Ascending aorta (tissue), 2 donors: ENCODE results near the gene ORMDL3. TPM values are rescaled to one million over a fixed set of nuclear protein-coding genes. Genes with fewer than 3 reads are reported as not detected.
"Not testable (repeated sequence)": the region's sequence is repeated elsewhere in the genome, so short reads cannot be mapped to it uniquely, and the experiment has no call there.

ENCODE experiments used
- DNase-seq, 2 donors: peaks; one replicate each; pipeline ENCODE4 v3.0.0-alpha.2; 2019; ENCODE audit warnings: low spot score in 2 of 2
- H3K27ac ChIP-seq, 2 donors: fragments of 200-600 bp; sonication (generic); one replicate each; pipeline ENCODE4 v1.5.1; 2016 to 2017; ENCODE audit warnings: mild to moderate bottlenecking in 1 of 2
- H3K27me3 ChIP-seq: fragments of 200-600 bp; sonication (generic); one replicate; pipeline ENCODE4 v1.5.1; 2017
- H3K36me3 ChIP-seq, 2 donors: fragments of 200-600 bp; sonication (generic); one replicate each; pipeline ENCODE4 v1.5.1; 2016
- H3K4me1 ChIP-seq, 2 donors: fragments of 200-600 bp; sonication (generic); one replicate each; pipeline ENCODE4 v1.5.1; 2016 to 2017; ENCODE audit warnings: mild to moderate bottlenecking in 1 of 2
- H3K4me3 ChIP-seq, 2 donors: fragments of 200-600 bp; sonication (generic); one replicate each; pipeline ENCODE4 v1.5.1; 2016 to 2017; ENCODE audit warnings: mild to moderate bottlenecking in 1 of 2
- H3K9me3 ChIP-seq, 2 donors: fragments of 200-600 bp; sonication (generic); one replicate each; pipeline ENCODE4 v1.5.1; 2016
- intact Hi-C: fragments of 100-400 bp; cut with DNase I; formaldehyde crosslinking; loops from one replicate; pipeline ENCODE4 v1.15.1; 2023
- total RNA-seq: library from RNA; depleted of rRNA; stranded (reverse); fragments of >200 nt; gene quantifications from one replicate; pipeline ENCODE4 v1.1.0, GENCODE V29; 2016
- TF ChIP-seq, protein P1 (sequence below), 3 experiments: fragments of 200-600 bp in 2 of 3; fragments of 450-650 bp in 1 of 3; sonication (generic) in 2 of 3; IDR thresholded peaks; one replicate each; pipeline ENCODE4 v1.5.1; 2016 to 2019; ENCODE audit warnings: antibody characterized with exemption in 3 of 3, mild to moderate bottlenecking in 1 of 3, moderate library complexity in 1 of 3

Gene ORMDL3
- total RNA-seq, 1 donor from 2014 or later: 32.2 TPM

DNA sequence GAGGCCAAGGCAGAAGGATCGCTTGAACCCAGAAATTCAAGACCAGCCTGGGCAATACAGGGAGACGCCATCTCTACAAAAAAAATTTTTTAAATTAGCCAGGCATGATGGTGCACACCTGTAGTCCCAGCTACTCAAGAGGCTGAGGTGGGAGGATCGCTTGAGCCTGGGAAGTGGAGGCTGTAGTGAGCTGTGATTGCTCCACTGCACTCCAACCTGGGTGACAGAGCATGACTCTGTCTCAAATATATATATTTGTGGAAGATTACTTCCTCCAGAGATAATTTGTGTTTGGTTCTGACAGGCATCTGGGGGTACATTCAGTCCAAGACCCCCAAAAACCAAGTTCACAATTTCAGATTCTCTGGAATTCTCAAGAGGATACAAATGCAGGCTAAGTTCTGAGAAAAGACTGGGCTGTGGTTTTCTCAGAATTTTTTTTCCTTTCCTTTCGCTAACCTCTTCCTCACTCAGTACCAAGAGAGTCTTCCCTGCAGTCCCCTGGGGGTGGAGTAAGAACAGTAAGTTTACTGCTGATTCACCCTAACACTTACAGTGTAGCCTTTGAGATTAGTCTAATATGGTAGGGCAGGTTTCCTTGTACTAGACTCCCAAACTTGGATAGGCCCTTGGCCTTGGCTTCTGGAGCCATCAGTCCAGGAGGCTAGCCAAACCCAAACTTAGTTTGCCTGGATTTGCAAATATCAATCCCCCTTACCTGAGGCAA is 24.1 kb downstream of the ORMDL3 start:
- H3K27me3 ChIP-seq: no peaks in the 10 kb centered on the region
- intact Hi-C loops: no loop called here
- H3K9me3 ChIP-seq: no peaks in the 10 kb centered on the region
- no peak overlapping the region for H3K27ac ChIP-seq
- no peak overlapping the region for H3K4me3 ChIP-seq
- TF ChIP-seq, protein P1, sequence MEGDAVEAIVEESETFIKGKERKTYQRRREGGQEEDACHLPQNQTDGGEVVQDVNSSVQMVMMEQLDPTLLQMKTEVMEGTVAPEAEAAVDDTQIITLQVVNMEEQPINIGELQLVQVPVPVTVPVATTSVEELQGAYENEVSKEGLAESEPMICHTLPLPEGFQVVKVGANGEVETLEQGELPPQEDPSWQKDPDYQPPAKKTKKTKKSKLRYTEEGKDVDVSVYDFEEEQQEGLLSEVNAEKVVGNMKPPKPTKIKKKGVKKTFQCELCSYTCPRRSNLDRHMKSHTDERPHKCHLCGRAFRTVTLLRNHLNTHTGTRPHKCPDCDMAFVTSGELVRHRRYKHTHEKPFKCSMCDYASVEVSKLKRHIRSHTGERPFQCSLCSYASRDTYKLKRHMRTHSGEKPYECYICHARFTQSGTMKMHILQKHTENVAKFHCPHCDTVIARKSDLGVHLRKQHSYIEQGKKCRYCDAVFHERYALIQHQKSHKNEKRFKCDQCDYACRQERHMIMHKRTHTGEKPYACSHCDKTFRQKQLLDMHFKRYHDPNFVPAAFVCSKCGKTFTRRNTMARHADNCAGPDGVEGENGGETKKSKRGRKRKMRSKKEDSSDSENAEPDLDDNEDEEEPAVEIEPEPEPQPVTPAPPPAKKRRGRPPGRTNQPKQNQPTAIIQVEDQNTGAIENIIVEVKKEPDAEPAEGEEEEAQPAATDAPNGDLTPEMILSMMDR (IDR thresholded peaks at IDR 0.05): no peak
- no peaks in the 10 kb centered on the region for H3K36me3 ChIP-seq
- no peak for DNase-seq
- H3K4me1 ChIP-seq: no peaks in the 10 kb centered on the region

GRCh38 chr17:39902027-39902426 is 25.4 kb downstream of the ORMDL3 start:
- intact Hi-C loops: not testable (repeated sequence)

GRCh38 chr17:39899215-39899614 is 28.2 kb downstream of the ORMDL3 start:
- H3K4me3 ChIP-seq: no peak overlapping the region
- no peaks in the 10 kb centered on the region for H3K27me3 ChIP-seq
- DNase-seq: no peak
- no peaks in the 10 kb centered on the region for H3K36me3 ChIP-seq
- H3K9me3 ChIP-seq: no peaks in the 10 kb centered on the region
- no peak overlapping the region for H3K27ac ChIP-seq
- TF ChIP-seq, protein P1 (IDR thresholded peaks at IDR 0.05): no peak
- intact Hi-C loops: no loop called here
- no peaks in the 10 kb centered on the region for H3K4me1 ChIP-seq

More at GRCh38 chr17:39902027-39902426, 25.4 kb downstream of the ORMDL3 start:
- not testable (repeated sequence) for H3K4me3 ChIP-seq, H3K36me3 ChIP-seq, H3K4me1 ChIP-seq, H3K27ac ChIP-seq, H3K9me3 ChIP-seq, H3K27me3 ChIP-seq, DNase-seq

DNA sequence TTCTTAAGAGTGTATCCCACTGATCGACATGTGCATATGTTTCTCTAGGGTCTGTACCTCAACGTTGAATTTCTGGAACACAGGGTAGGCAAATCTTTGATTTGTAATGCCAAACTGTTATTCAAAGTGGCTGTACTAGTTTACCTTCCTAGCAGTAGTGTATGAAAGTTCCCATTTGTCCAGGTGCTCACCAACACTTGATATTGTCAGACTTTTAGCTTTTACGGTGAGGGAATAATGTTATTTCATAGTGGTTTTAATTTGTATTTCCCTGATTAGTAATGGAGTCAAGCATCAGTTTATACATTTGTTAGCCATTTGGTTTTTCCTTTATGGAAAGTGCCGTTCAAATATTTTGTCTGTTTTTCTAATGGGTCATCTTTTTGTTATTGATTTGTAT is 29.3 kb downstream of the ORMDL3 start:
- Histone ChIP-seq H3K27me3 (no peaks in the 10 kb centered on the region), H3K4me1 (no peaks in the 10 kb centered on the region), H3K4me3 (no peak overlapping the region), H3K9me3 (no peaks in the 10 kb centered on the region), H3K27ac (no peak overlapping the region), H3K36me3 (no peaks in the 10 kb centered on the region)
- TF ChIP-seq, protein P1 (IDR thresholded peaks at IDR 0.05): no peak
- intact Hi-C loops: no loop called here
- no peak for DNase-seq

DNA sequence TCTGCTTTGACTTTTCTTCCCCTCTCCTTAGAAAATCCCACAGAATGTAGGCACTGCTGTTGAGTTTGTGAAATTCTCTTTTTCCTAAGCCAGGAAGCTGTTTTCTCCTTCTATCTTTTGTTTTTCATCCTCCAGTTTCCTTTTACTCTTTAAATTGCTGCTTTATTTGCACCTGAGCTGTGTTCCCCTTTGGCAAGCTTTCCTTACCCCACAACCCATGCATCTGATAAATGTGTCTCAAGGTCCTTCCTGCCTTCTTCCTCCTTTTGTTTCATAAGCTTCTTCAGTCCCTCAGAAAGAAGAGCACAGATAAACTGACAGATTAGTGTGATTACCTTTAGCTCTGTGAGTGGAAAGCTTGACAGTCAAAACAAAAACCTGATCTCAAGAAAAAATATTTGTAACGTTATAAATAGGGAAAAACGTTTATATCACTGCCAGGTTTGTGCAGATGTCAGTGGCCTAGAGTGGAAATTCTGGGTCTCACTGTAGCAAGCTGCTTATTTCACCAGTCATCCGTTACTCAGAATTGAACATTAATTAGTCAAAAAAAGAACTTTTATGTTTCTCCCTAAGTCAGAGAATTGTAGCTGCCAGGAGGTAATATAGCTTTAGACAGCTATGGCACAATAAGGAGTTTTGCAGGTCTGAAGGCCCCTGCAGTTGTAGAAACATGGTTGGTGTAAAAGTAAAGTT is 32.6 kb downstream of the ORMDL3 start:
- H3K4me3 ChIP-seq: no peak overlapping the region
- no peaks in the 10 kb centered on the region for H3K9me3 ChIP-seq
- TF ChIP-seq, protein P1 (IDR thresholded peaks at IDR 0.05): no peak
- H3K27me3 ChIP-seq: no peaks in the 10 kb centered on the region
- H3K36me3 ChIP-seq: no peaks in the 10 kb centered on the region
- no peaks in the 10 kb centered on the region for H3K4me1 ChIP-seq
- DNase-seq: no peak
- intact Hi-C loops: no loop called here
- no peak overlapping the region for H3K27ac ChIP-seq

GRCh38 chr17:39889200-39889599 is 38.2 kb downstream of the ORMDL3 start:
- no peak overlapping the region for H3K27ac ChIP-seq
- H3K4me1 ChIP-seq: no peaks in the 10 kb centered on the region
- H3K9me3 ChIP-seq: no peaks in the 10 kb centered on the region
- TF ChIP-seq, protein P1 (IDR thresholded peaks at IDR 0.05): no peak
- no peaks in the 10 kb centered on the region for H3K36me3 ChIP-seq
- no peak for DNase-seq
- H3K27me3 ChIP-seq: no peaks in the 10 kb centered on the region
- intact Hi-C loops: no loop called here
- no peak overlapping the region for H3K4me3 ChIP-seq
